ENCODE results near the gene JAG1.

The JAG1 gene

GRCh38 chr20:10658876-10659632, 14.7 kb downstream of the JAG1 start:
- TF ChIP-seq CTCF (IDR thresholded peaks at IDR 0.05; ENCODE audit: low read depth, low read length, poor library complexity, severe bottlenecking) (no peak), EZH2phosphoT487 (IDR thresholded peaks at IDR 0.05; ENCODE audit: borderline replicate concordance, low read length) (no peak)
- Histone ChIP-seq H3K4me1 (ENCODE audit: control insufficient read depth, low read length) (no peaks in the 10 kb centered on the region), H3K36me3 (ENCODE audit: control insufficient read depth, low read length) (no peaks in the 10 kb centered on the region)

GRCh38 chr20:10658051-10658823, 15.6 kb downstream of the JAG1 start:
- no peak overlapping the region for H3K4me2 ChIP-seq (ENCODE audit: low read length)
- H4K20me1 ChIP-seq (ENCODE audit: control insufficient read depth, insufficient read depth, low read depth, low read length), result no peaks in the 10 kb centered on the region
- no peaks in the 10 kb centered on the region for H3K9me2 ChIP-seq (replicated peaks; ENCODE audit: control insufficient read depth, low read length)
- no peaks in the 10 kb centered on the region for H3F3A ChIP-seq (ENCODE audit: control insufficient read depth, insufficient read depth)
- no peaks in the 10 kb centered on the region for H3K9me3 ChIP-seq (ENCODE audit: control insufficient read depth, insufficient read depth, low read length)
- H3K27ac ChIP-seq (ENCODE audit: low read depth, low read length), result no peak overlapping the region
- no peaks in the 10 kb centered on the region for H3K4me1 ChIP-seq (ENCODE audit: control insufficient read depth, low read length)
- no peak for TF ChIP-seq CTCF (IDR thresholded peaks at IDR 0.05; ENCODE audit: low read depth, low read length, poor library complexity, severe bottlenecking)
- no peak for TF ChIP-seq EZH2phosphoT487 (IDR thresholded peaks at IDR 0.05; ENCODE audit: borderline replicate concordance, low read length)
- no peaks in the 10 kb centered on the region for H3K36me3 ChIP-seq (ENCODE audit: control insufficient read depth, low read length)
- H3K4me3 ChIP-seq (ENCODE audit: low read length), result no peak overlapping the region
- no peaks in the 10 kb centered on the region for H3K79me2 ChIP-seq (ENCODE audit: control insufficient read depth, low read length)
- H3K27me3 ChIP-seq (ENCODE audit: control insufficient read depth, low read length), result peaks cover 18% of the 10 kb centered on the region

More at GRCh38 chr20:10658876-10659632, 14.7 kb downstream of the JAG1 start:
- Histone ChIP-seq H3K27ac (ENCODE audit: low read depth, low read length) (no peak overlapping the region), H3K9me3 (ENCODE audit: control insufficient read depth, insufficient read depth, low read length) (no peaks in the 10 kb centered on the region), H3K79me2 (ENCODE audit: control insufficient read depth, low read length) (no peaks in the 10 kb centered on the region), H3K9me2 (replicated peaks; ENCODE audit: control insufficient read depth, low read length) (no peaks in the 10 kb centered on the region), H3K27me3 (ENCODE audit: control insufficient read depth, low read length) (peaks cover 23% of the 10 kb centered on the region), H3F3A (ENCODE audit: control insufficient read depth, insufficient read depth) (no peaks in the 10 kb centered on the region), H3K4me2 (ENCODE audit: low read length) (no peak overlapping the region), H4K20me1 (ENCODE audit: control insufficient read depth, insufficient read depth, low read depth, low read length) (no peaks in the 10 kb centered on the region), H3K4me3 (ENCODE audit: low read length) (no peak overlapping the region)

GRCh38 chr20:10657453-10657852, 16.3 kb downstream of the JAG1 start:
- H3K9me2 ChIP-seq (replicated peaks; ENCODE audit: control insufficient read depth, low read length), result no peaks in the 10 kb centered on the region
- no peaks in the 10 kb centered on the region for H3K36me3 ChIP-seq (ENCODE audit: control insufficient read depth, low read length)
- H3K4me2 ChIP-seq (ENCODE audit: low read length), result no peak overlapping the region
- no peaks in the 10 kb centered on the region for H3F3A ChIP-seq (ENCODE audit: control insufficient read depth, insufficient read depth)
- H3K4me3 ChIP-seq (ENCODE audit: low read length), result no peak overlapping the region
- no peak for TF ChIP-seq EZH2phosphoT487 (IDR thresholded peaks at IDR 0.05; ENCODE audit: borderline replicate concordance, low read length)
- no peak for TF ChIP-seq CTCF (IDR thresholded peaks at IDR 0.05; ENCODE audit: low read depth, low read length, poor library complexity, severe bottlenecking)
- peaks cover 16% of the 10 kb centered on the region for H3K27me3 ChIP-seq (ENCODE audit: control insufficient read depth, low read length)
- H3K27ac ChIP-seq (ENCODE audit: low read depth, low read length), result no peak overlapping the region
- no peaks in the 10 kb centered on the region for H3K4me1 ChIP-seq (ENCODE audit: control insufficient read depth, low read length)
- no peaks in the 10 kb centered on the region for H4K20me1 ChIP-seq (ENCODE audit: control insufficient read depth, insufficient read depth, low read depth, low read length)
- H3K79me2 ChIP-seq (ENCODE audit: control insufficient read depth, low read length), result no peaks in the 10 kb centered on the region
- no peaks in the 10 kb centered on the region for H3K9me3 ChIP-seq (ENCODE audit: control insufficient read depth, insufficient read depth, low read length)

Data from DOHH2 (cell line).